GM18519 (cell line): ENCODE results near the gene CIDEB.

Experiments used
- ATAC-seq: cut with Tn5 transposase; IDR thresholded peaks from one replicate; pipeline ENCODE4 v1.9.1; 2021; ENCODE audit warnings: mild to moderate bottlenecking, moderate library complexity; ENCODE audit not compliant: unreplicated experiment, low FRiP score

Gene CIDEB

DNA sequence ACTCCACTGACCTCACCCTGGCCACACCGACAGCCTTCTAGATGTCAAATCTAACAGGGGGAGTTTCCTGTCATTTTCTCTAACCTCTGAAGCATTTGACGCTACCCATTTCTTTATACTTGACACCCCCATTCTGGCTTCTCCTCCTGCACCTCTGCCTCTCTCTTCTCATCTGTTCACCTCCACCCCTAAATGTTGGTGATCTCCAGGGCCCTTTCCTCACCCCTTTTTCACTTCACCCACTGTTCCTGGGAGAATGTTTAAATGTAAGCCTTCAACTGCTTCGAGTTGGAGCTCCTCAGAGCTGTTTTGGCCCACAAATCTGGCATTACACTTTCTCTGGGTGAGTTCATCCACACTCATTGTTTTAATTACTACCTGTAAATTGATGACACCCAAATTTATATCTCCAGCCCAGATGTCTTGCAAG is 35.9 kb downstream of the CIDEB start:
- no peak for ATAC-seq

DNA sequence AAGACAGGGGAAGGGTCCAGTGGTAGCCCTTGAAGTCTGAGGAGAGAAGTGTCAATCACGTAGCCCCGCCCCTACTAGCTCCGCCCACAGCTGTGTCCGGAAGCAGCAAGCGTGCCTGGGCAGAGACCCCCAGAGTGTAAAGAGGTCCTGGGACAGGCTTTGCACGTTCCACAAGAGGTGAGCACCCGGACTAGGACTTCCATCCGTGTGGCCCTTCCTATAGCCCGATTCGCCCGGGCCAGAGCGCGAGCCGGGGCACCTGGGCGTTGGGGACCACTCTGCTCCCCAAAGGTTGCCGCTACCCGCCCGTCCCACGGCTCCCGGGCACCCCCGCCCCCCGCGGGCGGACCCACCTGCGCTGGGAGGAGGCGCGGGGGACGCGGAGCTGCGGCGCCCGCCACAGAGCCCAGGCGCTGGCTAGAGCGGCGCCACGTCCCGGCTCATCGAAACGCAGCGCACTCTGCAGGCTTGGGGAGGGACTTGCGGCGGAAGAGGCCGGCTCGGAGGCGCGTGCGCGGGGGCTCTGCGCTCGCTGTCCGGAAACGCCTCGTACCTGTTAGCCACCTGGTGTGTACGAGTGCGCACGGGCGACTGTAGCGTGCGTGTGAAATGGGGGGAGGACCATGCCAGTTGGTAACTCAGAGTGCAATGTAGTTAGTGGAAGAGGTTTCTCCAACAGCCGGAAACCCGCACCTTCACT is 36.5 kb downstream of the CIDEB start, which contains the start of gene RABGGTA:
Gene RABGGTA, minus strand, starts transcription at position 464 of the 700 bp plus-strand sequence. CDS start 482 bp downstream, outside the sequence.
- peak; percentile 78 for ATAC-seq

DNA sequence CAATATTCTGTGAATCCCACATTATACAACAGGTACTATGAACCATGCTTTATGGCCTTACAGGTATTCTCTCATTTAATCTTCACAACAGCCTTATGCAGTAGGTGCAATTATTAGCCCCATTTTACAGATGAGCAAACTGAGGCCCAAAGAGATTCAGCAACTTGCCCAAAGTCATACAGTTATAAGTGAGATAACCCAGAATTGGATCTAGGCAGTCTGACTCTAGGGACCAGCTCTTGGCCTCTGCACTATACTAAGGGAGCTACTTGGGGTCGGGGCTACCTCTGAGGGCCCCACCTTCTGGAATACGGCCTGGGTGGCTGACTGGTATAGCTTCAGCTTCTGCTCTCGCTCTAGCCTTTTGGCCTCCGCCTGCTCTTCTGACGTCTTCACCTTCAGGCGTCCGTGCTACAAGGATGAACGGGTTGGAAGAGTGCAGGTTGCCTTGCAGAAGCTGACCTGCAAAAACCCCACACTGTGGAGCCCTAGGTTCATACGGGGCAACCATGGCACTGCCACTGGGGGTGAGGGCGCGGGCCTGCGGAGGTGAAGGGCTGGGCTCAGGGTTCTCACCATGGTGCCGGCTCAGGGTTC is 37.1 kb downstream of the CIDEB start:
- ATAC-seq: no peak

DNA sequence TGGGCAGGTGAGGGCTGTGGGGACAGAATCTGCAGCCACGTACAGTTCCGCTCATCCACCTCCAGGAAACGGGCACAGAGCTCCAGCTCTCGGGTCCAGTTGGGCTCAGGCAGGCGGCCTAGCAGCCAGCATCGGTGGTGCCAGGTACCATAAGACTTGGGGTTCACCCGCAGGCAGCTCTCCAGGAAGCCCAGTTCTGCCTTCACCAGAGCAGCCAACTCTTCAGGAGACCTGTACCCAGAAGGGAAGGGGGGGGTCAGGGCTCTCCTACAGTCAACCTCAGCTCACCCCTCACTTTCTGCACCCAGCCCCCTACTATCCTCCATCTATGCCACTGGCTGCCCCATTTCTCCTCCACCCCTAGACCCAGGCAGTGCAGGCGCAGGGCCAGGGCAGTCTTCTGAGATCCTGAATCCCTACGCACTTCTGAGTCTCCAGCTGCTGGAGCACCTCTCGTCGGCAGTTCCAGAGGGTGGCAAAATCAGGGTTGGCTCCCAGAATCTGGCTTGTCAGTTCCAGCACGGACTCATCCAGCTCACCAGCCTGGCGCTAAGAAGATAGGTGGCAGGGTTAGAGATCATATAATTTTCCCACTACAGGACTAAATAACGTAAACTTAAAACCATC is 37.8 kb downstream of the CIDEB start:
- no peak for ATAC-seq

DNA sequence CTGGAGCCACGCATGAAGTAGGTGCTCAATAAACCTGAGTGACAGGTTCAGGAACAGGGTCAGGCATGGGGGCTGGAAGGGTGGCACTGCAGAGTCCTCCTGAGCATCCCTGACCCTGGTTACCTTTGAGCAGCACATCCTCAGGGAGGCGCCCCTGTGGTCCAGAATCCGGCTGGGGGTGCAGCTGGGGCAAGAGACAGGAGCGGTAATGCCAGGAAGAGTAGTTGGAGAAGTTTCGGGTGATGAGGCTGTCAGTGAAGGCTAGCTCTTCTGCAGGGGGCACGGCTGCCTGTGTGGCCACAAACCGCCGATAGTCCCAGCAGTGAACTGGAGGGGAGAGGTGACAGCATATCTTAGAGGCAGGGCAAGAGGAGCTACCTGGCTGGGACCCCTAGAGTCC is 38.4 kb downstream of the CIDEB start:
- ATAC-seq: no peak

DNA sequence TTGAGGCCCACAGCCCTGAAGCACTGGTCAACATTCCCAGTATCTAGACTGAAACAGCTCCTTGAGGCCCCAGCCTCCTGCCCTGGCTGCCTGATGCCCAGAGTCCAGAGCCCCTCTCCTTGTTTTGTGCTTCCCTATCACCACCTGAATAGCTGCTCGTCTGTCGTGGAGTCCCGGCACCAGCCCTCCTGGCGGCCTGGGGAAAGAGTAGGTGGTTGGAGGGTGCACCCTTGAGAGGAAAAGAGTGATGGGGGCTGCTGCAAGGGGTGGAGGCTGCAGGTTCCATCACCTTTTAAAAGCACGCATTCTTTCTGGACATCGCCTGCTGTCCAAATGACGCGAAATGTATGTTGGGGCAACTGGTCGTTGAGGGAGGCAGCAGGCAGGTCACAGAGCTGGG is 39.6 kb downstream of the CIDEB start:
- ATAC-seq: no peak

DNA sequence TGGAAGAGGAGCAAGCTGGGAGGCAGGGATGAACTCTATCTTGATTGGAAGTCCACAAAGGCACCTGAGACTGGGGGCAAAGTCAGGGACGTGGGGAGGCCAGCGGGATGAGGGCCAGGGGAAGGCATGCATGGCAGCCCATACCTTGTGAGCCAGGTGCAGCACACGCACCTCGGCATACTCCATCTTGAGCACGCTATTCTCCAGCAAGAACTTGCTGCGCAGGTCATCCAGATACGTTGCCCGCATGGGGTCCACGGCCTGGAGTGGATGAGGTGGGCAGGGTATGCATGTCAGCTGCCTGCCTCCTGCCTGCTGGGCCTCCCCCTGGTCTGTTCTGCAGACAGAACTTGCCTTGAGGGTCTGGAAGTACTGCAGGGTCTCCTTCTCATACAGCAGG is 40.3 kb downstream of the CIDEB start:
- ATAC-seq: no peak

DNA sequence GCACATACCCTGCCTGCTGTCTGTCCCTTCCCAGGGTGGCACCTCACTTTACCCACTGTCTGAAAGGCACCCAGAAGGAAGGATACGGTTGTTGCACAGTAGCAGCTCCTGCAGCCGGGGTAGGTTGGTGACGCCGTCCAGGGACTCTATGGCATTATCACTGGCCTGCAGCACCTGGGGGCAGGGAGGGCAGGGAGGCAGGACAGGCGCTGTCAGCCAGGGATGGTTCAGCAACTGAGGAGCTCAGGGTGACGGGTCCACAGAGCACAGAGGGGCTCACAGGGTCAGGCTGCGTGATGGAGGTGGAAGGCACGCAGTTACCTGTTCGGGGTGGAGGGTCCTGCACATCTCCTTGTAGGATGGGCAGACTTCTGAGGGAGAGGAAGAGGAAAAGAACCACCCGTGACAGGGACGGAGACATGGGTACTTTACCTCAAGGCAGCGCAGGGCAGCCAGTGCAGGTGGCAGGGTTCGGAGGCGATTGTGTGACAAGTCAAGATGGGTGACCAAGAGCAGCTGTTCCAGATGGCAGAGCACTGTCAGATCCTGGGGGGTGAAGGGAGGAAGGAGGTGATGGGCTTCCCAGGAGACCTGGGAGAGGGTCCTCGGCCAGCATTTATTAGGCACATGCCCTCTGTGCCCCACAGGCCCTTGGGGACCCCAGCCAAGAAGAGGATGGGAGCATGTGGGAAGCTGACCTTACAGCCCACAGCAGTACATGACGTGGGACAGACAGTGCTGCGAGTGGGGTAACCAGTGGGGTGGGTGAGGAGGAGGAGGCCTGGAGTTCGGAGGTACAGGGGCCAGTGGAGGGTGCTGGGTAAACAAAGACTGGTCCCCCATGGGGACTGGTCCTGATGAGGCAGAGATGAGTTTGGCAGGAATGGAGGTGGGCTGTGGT is 41.2 kb downstream of the CIDEB start:
- no peak for ATAC-seq

DNA sequence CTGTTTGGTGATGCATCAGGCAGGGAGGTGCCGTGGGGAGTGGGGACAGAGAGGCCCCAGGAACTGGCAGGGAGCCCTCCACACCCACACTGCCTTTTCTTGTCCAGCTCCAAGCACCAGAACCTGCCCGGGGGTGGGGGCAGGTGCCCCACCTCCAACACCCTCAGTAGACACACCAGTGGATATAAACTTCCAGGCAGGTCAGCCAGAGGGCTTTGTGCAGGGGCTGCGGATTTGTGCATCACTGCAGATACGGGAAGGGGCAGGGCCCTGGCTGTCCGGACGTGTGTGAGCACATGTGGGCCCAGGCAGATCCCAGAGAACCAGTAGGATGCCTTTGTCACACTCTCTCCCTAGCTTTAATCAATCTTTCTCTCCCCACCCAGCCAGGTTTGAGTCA is 43.5 kb downstream of the CIDEB start:
- no peak for ATAC-seq

DNA sequence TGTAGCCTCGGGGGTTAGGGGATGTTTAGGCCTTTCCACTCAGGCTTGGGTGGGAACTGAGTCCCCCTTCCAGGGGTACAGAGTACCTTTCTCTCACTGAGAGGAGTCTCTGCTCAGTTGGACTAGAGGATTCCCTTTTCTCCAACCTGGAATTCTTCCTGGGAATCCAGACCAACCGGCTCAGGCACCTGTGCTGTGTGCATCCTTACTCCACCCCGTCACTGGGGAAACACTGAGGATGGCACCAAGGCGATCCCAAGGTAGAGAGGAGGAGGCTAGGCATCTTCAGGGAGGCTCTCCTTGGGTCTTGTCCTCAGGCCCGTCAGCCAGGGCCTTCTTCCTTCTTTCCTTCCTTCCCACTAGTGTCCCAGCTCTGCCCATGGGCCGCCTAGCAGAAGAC is 43.9 kb downstream of the CIDEB start:
- ATAC-seq: no peak

DNA sequence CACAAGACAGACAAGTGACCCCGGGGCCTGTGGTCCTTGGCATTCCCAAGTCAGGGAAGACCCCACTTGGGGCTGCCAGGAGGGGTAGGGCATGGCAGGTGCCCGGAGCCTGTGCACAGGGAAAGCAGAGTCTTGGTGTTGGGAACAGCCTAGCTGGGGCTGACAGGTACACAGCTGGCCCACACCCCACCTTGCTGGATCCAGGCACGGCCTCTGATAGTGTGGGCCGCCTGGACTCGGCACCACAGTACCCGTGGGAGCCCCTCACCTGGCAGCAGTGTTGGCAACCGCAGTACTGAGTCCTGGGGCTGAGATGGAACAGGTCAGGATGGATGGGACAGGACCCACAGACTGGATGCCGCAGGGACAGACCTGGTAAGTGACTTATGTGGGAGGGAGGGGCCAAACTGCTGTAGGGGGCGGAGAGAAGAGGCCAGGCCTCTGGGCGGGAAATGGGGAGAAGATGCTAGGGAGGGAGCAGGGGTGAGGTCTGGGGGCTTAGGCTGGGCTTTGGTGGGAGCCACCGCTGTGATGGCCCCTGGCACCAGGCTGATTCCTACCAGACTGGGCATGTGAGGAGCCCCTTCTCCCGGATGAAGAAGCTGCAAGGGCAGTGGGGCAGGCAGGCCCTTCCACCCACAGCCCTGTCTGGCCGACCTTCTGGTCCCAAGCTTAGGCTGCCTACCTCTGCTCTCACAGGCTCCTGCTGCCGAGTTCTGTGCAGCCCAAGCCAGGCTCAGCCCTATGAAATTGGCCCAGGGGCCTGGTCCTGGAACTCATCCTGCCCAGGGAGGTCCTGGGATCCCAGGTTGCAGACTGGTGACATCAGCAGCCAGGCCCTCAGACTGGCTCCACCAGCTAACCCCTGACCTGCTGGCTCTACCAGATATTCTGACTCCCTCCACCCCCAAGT is 44.7 kb downstream of the CIDEB start, which contains the start of gene TGM1:
Gene TGM1, minus strand, starts transcription at position 357 of the 913 bp plus-strand sequence. CDS start 825 bp downstream, outside the sequence.
- ATAC-seq: no peak

DNA sequence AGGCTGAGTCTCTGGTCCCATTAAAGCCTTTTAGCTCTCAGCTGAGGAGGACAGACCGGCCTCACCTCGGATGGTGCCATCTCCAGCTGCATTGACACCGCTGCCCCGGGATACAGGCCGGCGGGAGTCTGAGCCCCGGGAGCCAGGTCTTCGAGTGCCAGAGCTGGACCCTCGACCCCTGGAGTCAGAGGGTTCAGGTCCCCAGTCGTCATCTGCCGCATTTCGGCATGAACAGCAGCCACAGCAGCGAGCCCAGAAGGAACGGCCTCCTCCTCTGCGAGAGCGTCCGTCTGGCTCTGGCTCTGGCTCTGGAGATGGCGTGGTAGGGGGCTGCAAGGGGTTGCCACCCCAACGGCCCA is 45.8 kb downstream of the CIDEB start:
- ATAC-seq: no peak

DNA sequence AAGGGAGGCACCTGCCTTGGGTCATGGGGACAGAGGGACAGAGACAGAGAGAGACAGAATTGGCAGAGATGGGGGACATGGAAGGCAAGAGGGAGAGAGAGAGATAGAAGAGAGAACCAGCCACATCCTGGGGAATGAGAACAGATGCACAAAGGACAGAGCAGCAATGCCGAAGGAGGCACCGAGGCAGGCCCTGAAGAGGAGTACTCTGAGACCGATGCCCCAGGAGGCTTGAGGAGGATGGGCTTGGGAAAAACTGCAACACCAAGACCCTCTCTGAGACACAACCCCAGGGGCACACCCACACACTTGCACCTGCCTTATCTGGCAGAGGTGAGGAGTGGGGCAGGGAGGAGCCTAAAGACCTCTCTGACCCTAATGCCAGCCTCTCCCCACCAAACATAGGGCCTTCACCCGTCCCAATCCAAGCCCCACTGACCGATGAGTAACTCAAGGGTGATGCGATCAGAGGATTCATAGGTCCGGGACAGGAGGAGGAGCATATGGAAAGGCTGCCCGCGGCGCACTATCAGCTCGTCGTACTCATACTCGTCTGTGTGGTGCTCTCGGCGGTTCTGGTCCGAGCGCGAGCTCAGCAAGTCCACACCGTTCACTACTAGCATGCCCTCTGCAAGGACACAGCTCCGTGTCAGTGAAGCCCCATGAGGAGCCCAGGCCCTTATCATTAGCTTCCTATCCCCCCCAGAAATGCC is 46.4 kb downstream of the CIDEB start:
- ATAC-seq: no peak

DNA sequence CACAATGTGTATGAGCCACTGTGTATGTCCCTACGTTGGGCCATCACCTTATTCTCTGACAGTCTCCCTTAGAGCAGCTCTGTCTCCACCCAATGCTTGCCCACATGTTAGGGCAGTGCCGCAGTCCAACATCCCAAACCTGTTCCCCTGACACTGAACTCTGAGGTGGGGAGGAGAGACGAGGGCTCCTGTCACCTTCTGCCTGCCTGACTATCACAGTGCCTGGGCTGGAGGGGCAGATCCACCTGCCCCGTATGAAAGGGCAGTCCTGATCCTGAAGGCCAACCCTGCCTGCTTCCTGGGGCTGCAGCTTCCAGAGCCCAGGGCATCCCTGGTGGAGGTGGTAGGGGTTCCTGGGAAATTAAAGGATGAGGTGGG is 47.0 kb downstream of the CIDEB start:
- no peak for ATAC-seq

DNA sequence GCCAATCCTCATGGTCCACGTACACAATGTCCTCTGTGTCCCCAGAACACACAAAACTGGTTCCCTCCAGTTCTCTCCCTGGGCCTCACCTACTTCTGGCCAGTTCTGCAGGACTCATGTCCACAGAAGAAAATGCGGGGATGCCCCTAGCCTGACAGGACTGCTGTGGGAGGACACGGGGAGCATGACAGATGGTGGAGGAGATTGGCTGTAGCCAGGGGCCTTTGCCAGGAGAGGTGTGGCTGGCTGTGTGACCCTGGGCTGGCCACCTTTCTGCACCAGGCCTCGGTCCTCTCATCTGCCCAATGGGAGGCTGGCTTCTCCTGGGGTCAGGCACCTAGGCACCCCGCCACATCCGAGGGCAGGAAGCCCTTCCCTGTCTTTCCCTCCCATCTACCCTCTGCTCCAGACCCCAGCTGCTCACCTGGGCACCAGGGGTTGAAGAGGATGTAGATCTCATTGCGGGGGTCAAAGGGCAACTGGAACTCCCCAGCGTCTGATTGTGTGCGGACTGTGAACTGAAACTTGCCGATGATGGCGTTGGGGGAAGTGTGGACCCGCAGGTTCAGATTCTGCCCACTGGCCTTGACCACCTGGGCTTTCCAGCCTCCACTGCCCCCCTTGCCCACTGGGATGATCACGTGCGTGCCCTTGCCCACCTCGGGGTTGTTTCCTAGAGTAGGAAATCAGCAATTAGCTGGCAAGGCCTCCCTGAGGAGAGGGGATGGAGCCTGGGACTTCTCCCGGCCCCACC is 47.6 kb downstream of the CIDEB start:
- no peak for ATAC-seq

DNA sequence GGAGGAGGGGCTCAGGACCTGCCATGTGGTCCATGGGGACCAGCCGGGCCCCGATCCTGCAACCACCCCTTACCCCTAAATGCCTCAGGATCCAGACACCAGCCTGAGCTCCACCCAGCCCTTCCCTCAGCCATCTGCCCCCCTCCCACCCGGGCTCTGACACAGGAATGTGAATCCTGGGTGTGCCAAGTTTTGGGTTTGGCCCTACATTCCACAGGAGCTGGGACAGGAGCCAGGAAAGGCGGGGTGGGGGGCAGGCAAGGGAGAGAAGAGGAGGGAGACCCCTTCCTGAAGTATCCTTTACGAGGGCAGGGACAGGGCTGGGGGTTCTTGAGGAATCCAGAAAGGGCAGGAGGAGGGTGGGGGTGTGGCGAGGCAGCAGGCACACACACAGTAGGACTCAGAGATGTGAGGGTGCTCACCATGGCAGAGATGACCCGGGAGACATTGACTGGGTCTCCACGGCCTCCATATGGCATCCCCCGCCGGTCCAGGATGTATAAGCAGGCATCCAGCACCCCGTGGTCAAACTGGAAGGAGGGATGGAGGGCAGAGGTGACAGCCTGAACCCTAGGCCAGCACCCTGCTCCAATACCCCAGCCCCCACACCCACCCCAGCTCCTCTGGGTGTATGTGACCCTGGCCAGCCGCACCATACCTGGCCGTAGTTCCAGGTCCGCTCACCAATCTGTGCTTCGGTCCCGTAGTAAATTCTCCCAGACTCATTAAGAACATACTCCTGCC is 48.3 kb downstream of the CIDEB start:
- no peak for ATAC-seq

DNA sequence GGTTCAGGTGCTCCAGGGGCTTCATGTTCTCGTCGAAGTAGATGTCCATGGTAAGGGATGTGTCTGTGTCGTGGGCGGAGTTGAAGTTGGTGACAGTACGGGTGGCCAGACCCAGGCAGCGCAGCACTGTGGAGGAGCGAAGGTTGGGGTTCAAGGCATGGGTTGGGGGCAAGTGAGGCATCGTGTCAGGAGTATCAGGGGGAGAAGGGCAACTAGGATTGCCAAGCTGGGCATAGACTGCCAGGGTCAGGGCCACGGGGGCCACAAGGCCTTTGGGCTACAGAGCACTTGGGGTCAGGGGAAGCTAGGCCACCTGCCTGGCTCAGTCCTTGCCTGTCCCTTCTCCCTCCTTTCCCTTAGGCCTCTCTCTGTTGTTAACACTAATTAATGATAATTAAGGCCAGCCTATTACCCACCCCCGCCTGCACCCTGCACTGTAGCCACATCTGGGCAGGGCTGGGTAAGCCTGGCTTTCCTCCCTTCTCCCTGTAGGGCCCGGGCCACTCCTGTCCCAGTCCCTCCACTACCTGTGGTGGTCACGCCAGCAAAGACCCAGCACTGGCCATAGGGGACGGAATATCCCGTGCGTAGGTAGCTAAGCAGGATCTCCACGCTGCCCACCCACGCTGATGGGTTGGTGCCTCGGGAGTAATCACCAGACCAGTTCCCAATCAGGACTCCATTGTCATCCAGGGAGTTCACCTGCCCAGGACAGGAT is 49.1 kb downstream of the CIDEB start:
- no peak for ATAC-seq
